Ishikawa (cell line): Measurements from ENCODE around the gene CSF2.

ENCODE experiments used
- CEBPB ChIP-seq: IDR thresholded peaks from 2 replicates; pipeline ENCODE4 v1.6.1; 2012
- CREB1 ChIP-seq: IDR thresholded peaks from 2 replicates; pipeline ENCODE4 v1.6.1; 2012; ENCODE audit warnings: low read depth
- EGR1 ChIP-seq: IDR thresholded peaks from 2 replicates; pipeline ENCODE4 v1.6.1; 2012
- EP300 ChIP-seq: IDR thresholded peaks from 2 replicates; pipeline ENCODE4 v1.6.1; 2012; ENCODE audit warnings: borderline replicate concordance
- FOXM1 ChIP-seq: IDR thresholded peaks from 2 replicates; pipeline ENCODE4 v1.6.1; 2012; ENCODE audit warnings: low read depth, borderline replicate concordance
- MAX ChIP-seq: IDR thresholded peaks from 2 replicates; pipeline ENCODE4 v1.6.1; 2012
- NFIC ChIP-seq: IDR thresholded peaks from 2 replicates; pipeline ENCODE4 v1.6.1; 2012
- RAD21 ChIP-seq: IDR thresholded peaks from 2 replicates; pipeline ENCODE4 v1.6.1; 2012; ENCODE audit warnings: low read depth
- REST ChIP-seq: IDR thresholded peaks from 2 replicates; pipeline ENCODE4 v1.6.1; 2012; ENCODE audit warnings: low read depth, mild to moderate bottlenecking
- TAF1 ChIP-seq: IDR thresholded peaks from 2 replicates; pipeline ENCODE4 v1.6.1; 2012; ENCODE audit warnings: low read depth, mild to moderate bottlenecking
- TCF12 ChIP-seq: IDR thresholded peaks from 2 replicates; pipeline ENCODE4 v1.6.1; 2012; ENCODE audit warnings: low read depth
- TEAD4 ChIP-seq: IDR thresholded peaks from 2 replicates; pipeline ENCODE4 v1.6.1; 2012
- USF1 ChIP-seq: IDR thresholded peaks from 2 replicates; pipeline ENCODE4 v1.6.1; 2012
- YY1 ChIP-seq: IDR thresholded peaks from 2 replicates; pipeline ENCODE4 v1.6.1; 2012; ENCODE audit warnings: low read depth
- ZBTB7A ChIP-seq: IDR thresholded peaks from 2 replicates; pipeline ENCODE4 v1.6.1; 2012; ENCODE audit warnings: low read depth

CSF2 gene

GRCh38 chr5:132102944-132103331 lies 29.3 kb downstream of the CSF2 start:
- TF ChIP-seq YY1 (no peak), MAX (no peak), TAF1 (no peak), EP300 (no peak), FOXM1 (no peak), TEAD4 (no peak), CREB1 (no peak), REST (no peak), TCF12 (no peak), NFIC (no peak), CEBPB (no peak), USF1 (no peak), EGR1 (no peak), RAD21 (no peak), ZBTB7A (no peak)

GRCh38 chr5:132103332-132103951 lies 29.9 kb downstream of the CSF2 start:
- no peak for TF ChIP-seq USF1
- TF ChIP-seq TCF12: no peak
- TF ChIP-seq NFIC: peak; percentile 89

- no peak for TF ChIP-seq CEBPB
- TF ChIP-seq MAX: no peak
- TF ChIP-seq YY1: no peak
- no peak for TF ChIP-seq TCF12
- no peak for TF ChIP-seq EGR1
- TF ChIP-seq RAD21: no peak
- no peak for TF ChIP-seq USF1
- TF ChIP-seq TAF1: no peak
Observed at GRCh38 chr5:132103969-132104391, 30.4 kb downstream of the CSF2 start.

- TF ChIP-seq TCF12 (no peak), TAF1 (no peak), REST (no peak), MAX (no peak)
Observed at GRCh38 chr5:132104556-132104955, 31.0 kb downstream of the CSF2 start.

- TF ChIP-seq MAX: no peak
- TF ChIP-seq ZBTB7A: no peak
- no peak for TF ChIP-seq REST
- TF ChIP-seq TAF1: no peak
- TF ChIP-seq TCF12: no peak
Observed at GRCh38 chr5:132105688-132106087, 32.1 kb downstream of the CSF2 start.
